H1 (cell line): ENCODE data around the gene ITLN1. TPM values are rescaled to one million over a fixed set of nuclear protein-coding genes. Genes with fewer than 3 reads are reported as not detected.

ENCODE experiments used
- BACH1 ChIP-seq: IDR thresholded peaks from 2 replicates; pipeline ENCODE4 v1.6.1; 2012; ENCODE audit warnings: low read length, improper control_type of control experiment
- CHD7 ChIP-seq: fragments of 300-600 bp; sonication (generic); IDR thresholded peaks from 2 replicates; pipeline ENCODE4 v1.7.1; 2012; ENCODE audit warnings: low read length, moderate library complexity, mild to moderate bottlenecking, inconsistent platforms; ENCODE audit not compliant: insufficient replicate concordance
- polyA plus RNA-seq, 7 experiments: library from polyadenylated mRNA; depleted of rRNA in 3 of 7; stranded (reverse) in 5 of 7; unstranded in 2 of 7; fragments of >200 nt in 5 of 7; fragments of 200-250 nt in 2 of 7; gene quantifications; 1 replicate in 5 of 7; 2 replicates in 1 of 7; 4 replicates in 1 of 7; pipeline versions ENCODE4 v1.2.1 to v1.2.3, GENCODE V29; 2011 to 2013; ENCODE audit warnings: missing spikeins in 2 of 7, mixed read lengths in 2 of 7
- total RNA-seq: library from RNA; stranded (reverse); fragmentation: NEBNext Ultra II Directional; extraction: Animal tissue kit (Norgen Biotek cat#: 25700); gene quantifications from 2 replicates; pipeline ENCODE4 v1.2.1, GENCODE V29; 2021

The ITLN1 gene
- total and polyA plus RNA-seq, 2 of the 8 experiments (the other 6 are each of a cell fraction or from before 2014, with no cell fraction given) = not detected

- TF ChIP-seq CHD7 = no peak
- no peak for TF ChIP-seq BACH1
Measured at GRCh38 chr1:160853754-160854153, 31.2 kb downstream of the ITLN1 start (continued).
